Measurements from ENCODE around the gene STAG3. TPM values are rescaled to one million over a fixed set of nuclear protein-coding genes. Genes with fewer than 3 reads are reported as not detected.
"Not testable (repeated sequence)": the region's sequence is repeated elsewhere in the genome, so short reads cannot be mapped to it uniquely, and the experiment has no call there.

STAG3 gene
- polyA plus RNA-seq, 3 donors: 0.39 TPM; not detected in 1

DNA sequence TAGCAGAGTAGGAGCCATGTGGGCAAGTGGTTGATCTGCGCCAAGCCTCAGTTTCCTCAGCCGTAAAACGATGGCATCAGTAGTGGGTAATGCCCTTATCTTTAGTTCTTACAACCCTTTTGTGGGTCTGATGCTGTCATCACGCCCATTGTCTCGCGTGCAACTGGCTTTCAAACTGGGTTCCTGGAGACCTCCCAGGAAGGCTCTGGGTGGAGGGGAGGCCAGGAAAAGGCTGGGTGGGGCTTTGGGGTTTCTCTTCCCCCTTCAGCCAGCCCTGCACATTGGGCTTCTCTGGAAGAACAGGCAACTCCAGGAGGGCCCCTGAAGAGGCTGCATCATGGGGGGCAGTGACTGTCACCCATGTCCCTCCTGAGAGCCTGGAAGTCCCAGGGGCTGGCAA lies 47.2 kb downstream of the STAG3 start:
- not testable (repeated sequence) for H3K4me3 Mint-ChIP-seq

DNA sequence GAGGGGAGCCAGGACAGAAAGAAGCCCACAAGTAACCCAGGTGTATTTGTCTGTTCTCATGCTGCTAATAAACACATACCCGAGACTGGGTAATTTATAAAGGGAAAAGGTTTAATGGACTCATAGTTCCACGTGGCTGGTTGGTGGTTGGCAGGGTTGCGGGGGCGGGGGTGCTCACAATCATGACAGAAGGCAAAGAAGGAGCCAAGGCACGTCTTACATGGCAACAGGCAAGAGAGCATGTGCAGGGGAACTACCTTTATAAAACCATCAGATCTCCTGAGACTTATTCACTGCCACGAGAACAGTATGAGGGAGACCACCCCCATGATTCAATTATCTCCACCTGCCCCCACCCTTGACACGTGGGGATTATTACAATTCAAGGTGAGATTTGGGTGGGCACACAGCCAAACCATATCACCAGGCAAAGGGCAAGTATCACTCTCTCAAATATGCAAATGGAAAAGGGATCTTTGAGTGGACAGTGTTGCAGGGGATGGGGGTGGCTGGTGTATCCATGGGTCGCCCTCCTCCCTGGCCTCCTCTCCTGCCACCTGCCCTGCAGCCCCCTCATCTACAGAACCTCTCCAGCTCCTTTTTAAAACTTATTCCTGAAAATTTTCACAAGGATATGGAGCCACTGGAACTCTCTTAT lies 57.1 kb downstream of the STAG3 start:
- H3K9me3 Mint-ChIP-seq; H3K27ac ChIP-seq (ENCODE audit: low read depth in 1 of 2, low read length in 2 of 2); H3K4me3 Mint-ChIP-seq; H3K4me3 ChIP-seq (replicated peaks in 1 of 3; ENCODE audit: low read depth in 2 of 3, low read length in 3 of 3); H3K27me3 Mint-ChIP-seq (ENCODE audit: low read depth in 3 of 3); H3K4me1 Mint-ChIP-seq; H3K4me2 ChIP-seq (replicated peaks; ENCODE audit: extremely low read depth, low read length, poor library complexity, severe bottlenecking); H4K20me1 ChIP-seq (ENCODE audit: insufficient read depth, low read length); H3K36me3 Mint-ChIP-seq; H3K79me2 ChIP-seq (ENCODE audit: insufficient read depth, low read length); H3K36me3 ChIP-seq (replicated peaks in 1 of 2; ENCODE audit: control insufficient read depth in 1 of 2, insufficient read depth in 2 of 2, low read length in 2 of 2); H2AFZ ChIP-seq (ENCODE audit: insufficient read depth, low read depth, low read length, poor library complexity, severe bottlenecking); H3K27me3 ChIP-seq (ENCODE audit: control insufficient read depth in 2 of 2, insufficient read depth in 2 of 2, low read length in 2 of 2); H3K9ac ChIP-seq (ENCODE audit: insufficient read depth, low read length, poor library complexity, severe bottlenecking); DNase-seq; H3K9me3 ChIP-seq (replicated peaks in 1 of 2; ENCODE audit: control insufficient read depth in 1 of 2, insufficient read depth in 1 of 2, low read length in 2 of 2); intact Hi-C loops (cut with micrococcal nuclease): not testable (repeated sequence)
- H3K27ac Mint-ChIP-seq: peak overlapping the region in 1 of 7 donors; percentile 31
- 82% methylated on average over 5 of the region's 8 CpGs for WGBS (ENCODE audit: insufficient coverage)
- peaks cover 8 to 10% of the 10 kb centered on the region in 2 donors for H3K4me1 ChIP-seq (ENCODE audit: control insufficient read depth in 1 of 2, insufficient read depth in 2 of 2, low read length in 2 of 2)

More for the DNA sequence above, 47.2 kb downstream of the STAG3 start:
- H4K20me1 ChIP-seq (ENCODE audit: insufficient read depth, low read length); H2AFZ ChIP-seq (ENCODE audit: insufficient read depth, low read depth, low read length, poor library complexity, severe bottlenecking); H3K4me1 Mint-ChIP-seq; H3K4me3 ChIP-seq (replicated peaks in 1 of 3; ENCODE audit: low read depth in 2 of 3, low read length in 3 of 3); H3K9me3 Mint-ChIP-seq; H3K9me3 ChIP-seq (replicated peaks in 1 of 2; ENCODE audit: control insufficient read depth in 1 of 2, insufficient read depth in 1 of 2, low read length in 2 of 2); H3K27me3 Mint-ChIP-seq (ENCODE audit: low read depth in 3 of 3); intact Hi-C loops (cut with micrococcal nuclease); H3K27ac Mint-ChIP-seq; H3K27ac ChIP-seq (ENCODE audit: low read depth in 1 of 2, low read length in 2 of 2); H3K4me1 ChIP-seq (ENCODE audit: control insufficient read depth in 1 of 2, insufficient read depth in 2 of 2, low read length in 2 of 2); DNase-seq; H3K36me3 Mint-ChIP-seq; H3K27me3 ChIP-seq (ENCODE audit: control insufficient read depth in 2 of 2, insufficient read depth in 2 of 2, low read length in 2 of 2); H3K79me2 ChIP-seq (ENCODE audit: insufficient read depth, low read length); H3K36me3 ChIP-seq (replicated peaks in 1 of 2; ENCODE audit: control insufficient read depth in 1 of 2, insufficient read depth in 2 of 2, low read length in 2 of 2); H3K4me2 ChIP-seq (replicated peaks; ENCODE audit: extremely low read depth, low read length, poor library complexity, severe bottlenecking): not testable (repeated sequence)
- peak overlapping the region; percentile 4 for H3K9ac ChIP-seq (ENCODE audit: insufficient read depth, low read length, poor library complexity, severe bottlenecking)
- WGBS (ENCODE audit: insufficient coverage): 65% methylated on average over 6 of the region's 6 CpGs

DNA sequence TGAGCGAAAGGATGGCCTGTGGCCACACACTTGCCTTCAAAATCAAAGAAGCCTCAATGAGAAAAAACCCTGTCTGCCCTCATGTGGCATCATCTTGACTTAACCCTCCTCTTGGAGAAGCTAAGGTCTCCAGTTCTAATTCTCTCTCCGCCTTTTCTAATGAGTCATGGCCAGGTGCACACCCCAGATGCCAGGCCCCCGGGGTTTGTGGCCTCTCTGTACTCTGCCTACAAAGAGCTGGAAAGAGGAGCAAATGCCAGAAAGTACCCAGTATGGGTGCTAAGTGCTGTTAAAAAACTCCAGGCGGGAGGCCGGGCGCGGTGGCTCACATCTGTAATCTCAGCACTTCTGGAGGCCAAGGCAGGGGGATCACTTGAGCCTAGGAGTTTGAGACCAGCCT lies 62.3 kb downstream of the STAG3 start:
- H3K79me2 ChIP-seq (ENCODE audit: insufficient read depth, low read length); intact Hi-C loops (cut with micrococcal nuclease); H3K36me3 ChIP-seq (replicated peaks in 1 of 2; ENCODE audit: control insufficient read depth in 1 of 2, insufficient read depth in 2 of 2, low read length in 2 of 2); H3K27ac ChIP-seq (ENCODE audit: low read depth in 1 of 2, low read length in 2 of 2); H3K27me3 ChIP-seq (ENCODE audit: control insufficient read depth in 2 of 2, insufficient read depth in 2 of 2, low read length in 2 of 2); H3K9me3 Mint-ChIP-seq; H3K9ac ChIP-seq (ENCODE audit: insufficient read depth, low read length, poor library complexity, severe bottlenecking); H3K4me2 ChIP-seq (replicated peaks; ENCODE audit: extremely low read depth, low read length, poor library complexity, severe bottlenecking); H3K36me3 Mint-ChIP-seq; H3K27me3 Mint-ChIP-seq (ENCODE audit: low read depth in 3 of 3); H2AFZ ChIP-seq (ENCODE audit: insufficient read depth, low read depth, low read length, poor library complexity, severe bottlenecking); H3K9me3 ChIP-seq (replicated peaks in 1 of 2; ENCODE audit: control insufficient read depth in 1 of 2, insufficient read depth in 1 of 2, low read length in 2 of 2); H3K4me3 Mint-ChIP-seq; H3K4me3 ChIP-seq (replicated peaks in 1 of 3; ENCODE audit: low read depth in 2 of 3, low read length in 3 of 3); DNase-seq; H4K20me1 ChIP-seq (ENCODE audit: insufficient read depth, low read length): not testable (repeated sequence)
- Mint-ChIP-seq H3K27ac (peak overlapping the region in 2 of 7 donors; percentile 15 to 64), H3K4me1 (peaks cover 16% of the 10 kb centered on the region)
- 100% methylated on average over 3 of the region's 7 CpGs for WGBS (ENCODE audit: insufficient coverage)
- peaks cover 8 to 10% of the 10 kb centered on the region in 2 donors for H3K4me1 ChIP-seq (ENCODE audit: control insufficient read depth in 1 of 2, insufficient read depth in 2 of 2, low read length in 2 of 2)

DNA sequence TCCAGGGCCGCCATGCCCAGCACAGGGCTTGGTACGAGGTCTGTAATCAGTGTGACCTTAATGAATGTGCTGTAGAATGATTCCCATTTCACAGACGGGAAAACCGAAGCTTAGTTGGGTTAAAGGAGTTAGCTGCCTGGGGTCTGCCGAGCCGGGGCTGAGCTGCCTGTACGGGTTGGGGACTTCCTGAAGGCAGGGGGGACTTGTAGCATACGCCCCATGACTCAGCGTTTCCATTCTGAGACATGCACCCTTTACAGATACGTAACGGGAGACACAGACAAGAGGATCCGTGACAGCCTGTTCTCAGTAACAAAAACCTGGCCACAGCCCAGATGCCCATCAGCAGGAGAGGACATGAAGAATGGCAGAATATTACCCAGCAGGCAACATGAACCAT lies 65.7 kb downstream of the STAG3 start:
- H3K27ac Mint-ChIP-seq: peak overlapping the region; percentile 18 to 73 (median 64)
- H2AFZ ChIP-seq (ENCODE audit: insufficient read depth, low read depth, low read length, poor library complexity, severe bottlenecking); H3K27me3 Mint-ChIP-seq (ENCODE audit: low read depth in 3 of 3); H4K20me1 ChIP-seq (ENCODE audit: insufficient read depth, low read length); H3K9me3 ChIP-seq (replicated peaks in 1 of 2; ENCODE audit: control insufficient read depth in 1 of 2, insufficient read depth in 1 of 2, low read length in 2 of 2); H3K36me3 Mint-ChIP-seq; H3K27me3 ChIP-seq (ENCODE audit: control insufficient read depth in 2 of 2, insufficient read depth in 2 of 2, low read length in 2 of 2); H3K27ac ChIP-seq (ENCODE audit: low read depth in 1 of 2, low read length in 2 of 2); intact Hi-C loops (cut with micrococcal nuclease); H3K9me3 Mint-ChIP-seq; H3K4me3 ChIP-seq (replicated peaks in 1 of 3; ENCODE audit: low read depth in 2 of 3, low read length in 3 of 3); H3K79me2 ChIP-seq (ENCODE audit: insufficient read depth, low read length); H3K36me3 ChIP-seq (replicated peaks in 1 of 2; ENCODE audit: control insufficient read depth in 1 of 2, insufficient read depth in 2 of 2, low read length in 2 of 2); H3K9ac ChIP-seq (ENCODE audit: insufficient read depth, low read length, poor library complexity, severe bottlenecking): not testable (repeated sequence)
- peaks cover 8 to 10% of the 10 kb centered on the region in 2 donors for H3K4me1 ChIP-seq (ENCODE audit: control insufficient read depth in 1 of 2, insufficient read depth in 2 of 2, low read length in 2 of 2)
- H3K4me3 Mint-ChIP-seq: peak overlapping the region; percentile 4 to 59
- peaks cover 30% of the 10 kb centered on the region for H3K4me1 Mint-ChIP-seq
- WGBS (ENCODE audit: insufficient coverage): 3% methylated on average over 7 of the region's 12 CpGs
- H3K4me2 ChIP-seq (replicated peaks; ENCODE audit: extremely low read depth, low read length, poor library complexity, severe bottlenecking): peak overlapping the region; percentile 13
- peak; percentile 48 to 81 (median 58) for DNase-seq
